HepG2 (cell line): ENCODE results near the gene PSMA7. TPM values are rescaled to one million over a fixed set of nuclear protein-coding genes. Genes with fewer than 3 reads are reported as not detected.
A peak's percentile ranks its signal among the peaks of the same experiment; 100 is the strongest.

ENCODE experiments used
- ADNP ChIP-seq: sonication (generic); formaldehyde crosslinking; IDR thresholded peaks from 2 replicates; pipeline ENCODE4 v1.4.0; 2020; ENCODE audit warnings: missing genetic modification reagents
- AFF4 ChIP-seq: sonication (generic); formaldehyde crosslinking; IDR thresholded peaks from 2 replicates; pipeline ENCODE4 v1.4.0; 2020; ENCODE audit warnings: missing genetic modification reagents
- AHR ChIP-seq: IDR thresholded peaks from 2 replicates; pipeline ENCODE4 v1.6.1; 2018; ENCODE audit warnings: missing genetic modification reagents, missing compliant biosample characterization
- FOXA1 ChIP-seq, 2 experiments: fragments of 450-650 bp in 1 of 2; sonication (generic) in 1 of 2; formaldehyde crosslinking in 1 of 2; IDR thresholded peaks; 2 replicates each; pipeline versions ENCODE4 v1.4.0 to v1.6.1; 2016 to 2020; ENCODE audit warnings: missing genetic modification reagents in 1 of 2
- GABPB1 ChIP-seq: IDR thresholded peaks from 2 replicates; pipeline ENCODE4 v1.6.1; 2016; ENCODE audit warnings: mild to moderate bottlenecking, missing genetic modification reagents, moderate library complexity, missing compliant biosample characterization
- GLI4 ChIP-seq: sonication (generic); formaldehyde crosslinking; IDR thresholded peaks from 2 replicates; pipeline ENCODE4 v1.5.1; 2020; ENCODE audit warnings: missing genetic modification reagents, mild to moderate bottlenecking, moderate library complexity, borderline replicate concordance
- MEIS1 ChIP-seq: sonication (generic); formaldehyde crosslinking; IDR thresholded peaks from 2 replicates; pipeline ENCODE4 v1.9.0; 2021; ENCODE audit warnings: mild to moderate bottlenecking, missing genetic modification reagents, moderate library complexity, borderline replicate concordance
- MIER3 ChIP-seq: IDR thresholded peaks from 2 replicates; pipeline ENCODE4 v1.6.1; 2016; ENCODE audit warnings: missing compliant biosample characterization, borderline replicate concordance
- MYNN ChIP-seq: sonication (generic); formaldehyde crosslinking; IDR thresholded peaks from 2 replicates; pipeline ENCODE4 v1.4.0; 2020; ENCODE audit warnings: mild to moderate bottlenecking, low read depth, missing genetic modification reagents
- NONO ChIP-seq, 2 experiments: fragments of 450-650 bp in 1 of 2; sonication (generic) in 1 of 2; formaldehyde crosslinking in 1 of 2; IDR thresholded peaks in 1 of 2; conservative IDR thresholded peaks in 1 of 2; 2 replicates each; pipeline versions ENCODE4 v1.6.1 to v1.8.0; 2017 to 2022; ENCODE audit warnings: mild to moderate bottlenecking in 1 of 2, missing genetic modification reagents in 1 of 2, moderate library complexity in 1 of 2
- SP1 ChIP-seq, 2 experiments: fragments of 450-650 bp in 1 of 2; sonication (generic) in 1 of 2; formaldehyde crosslinking in 1 of 2; IDR thresholded peaks; 2 replicates each; pipeline versions ENCODE4 v1.4.0 to v1.6.1; 2016 to 2020; ENCODE audit warnings: missing genetic modification reagents in 1 of 2
- ZBTB38 ChIP-seq: sonication (generic); formaldehyde crosslinking; IDR thresholded peaks from 2 replicates; pipeline ENCODE4 v1.5.1; 2020; ENCODE audit warnings: mild to moderate bottlenecking, missing genetic modification reagents
- ZFP90 ChIP-seq: sonication (generic); formaldehyde crosslinking; IDR thresholded peaks from 2 replicates; pipeline ENCODE4 v1.8.0; 2022; ENCODE audit warnings: missing genetic modification reagents, mild to moderate bottlenecking, inconsistent platforms, borderline replicate concordance
- ZMAT3 ChIP-seq: sonication (generic); formaldehyde crosslinking; conservative IDR thresholded peaks from 2 replicates; pipeline ENCODE4 v1.7.0; 2021; ENCODE audit warnings: missing genetic modification reagents
- ZNF276 ChIP-seq: sonication (generic); formaldehyde crosslinking; IDR thresholded peaks from 2 replicates; pipeline ENCODE4 v1.4.0; 2020; ENCODE audit warnings: mild to moderate bottlenecking, low read depth, missing genetic modification reagents
- ZNF296 ChIP-seq: sonication (generic); formaldehyde crosslinking; conservative IDR thresholded peaks from 2 replicates; pipeline ENCODE4 v1.5.0; 2020; ENCODE audit warnings: mild to moderate bottlenecking, missing genetic modification reagents
- ZNF326 ChIP-seq: sonication (generic); formaldehyde crosslinking; IDR thresholded peaks from 2 replicates; pipeline ENCODE4 v1.4.0; 2020; ENCODE audit warnings: missing genetic modification reagents, borderline replicate concordance
- ZNF33A ChIP-seq: sonication (generic); formaldehyde crosslinking; IDR thresholded peaks from 2 replicates; pipeline ENCODE4 v1.5.1; 2020; ENCODE audit warnings: missing genetic modification reagents, mild to moderate bottlenecking, moderate library complexity, borderline replicate concordance
- ZNF414 ChIP-seq: sonication (generic); formaldehyde crosslinking; IDR thresholded peaks from 2 replicates; pipeline ENCODE4 v1.5.0; 2020; ENCODE audit warnings: missing genetic modification reagents
- ZNF639 ChIP-seq: conservative IDR thresholded peaks from 2 replicates; pipeline ENCODE4 v1.6.1; 2018; ENCODE audit warnings: missing genetic modification reagents
- polyA plus RNA-seq, 8 experiments: library from polyadenylated mRNA; depleted of rRNA in 3 of 8; stranded (reverse) in 7 of 8; unstranded in 1 of 8; fragments of >200 nt; fragmentation: Illumina TruSeq in 4 of 8; extraction: Trizol in 4 of 8; gene quantifications; 2 replicates each; pipeline versions ENCODE4 v1.2.1 to v1.2.3, GENCODE V29; 2011 to 2016; ENCODE audit warnings: low read depth in 4 of 8, missing spikeins in 1 of 8, mixed read lengths in 1 of 8; ENCODE audit not compliant: insufficient read depth in 1 of 8
- total RNA-seq, 5 experiments: library from RNA; depleted of rRNA; stranded (reverse); fragments of >200 nt; fragmentation: Illumina TruSeq; extraction: Trizol; gene quantifications; 2 replicates each; pipeline ENCODE4 v1.2.3, GENCODE V29; 2016; ENCODE audit warnings: low read depth in 1 of 5

PSMA7 gene
- total and polyA plus RNA-seq, 2 of the 13 experiments (the other 11 are each of a cell fraction or from before 2014, with no cell fraction given) = 531 to 631 TPM

GRCh38 chr20:62142252-62143080 is 728 bp downstream of the PSMA7 start (continued):
- TF ChIP-seq ZNF33A (no peak), ADNP (no peak), GLI4 (CRISPR knock-in tag) (peak; percentile 5; the same call in 1 of the 2 replicates), ZNF414 (CRISPR knock-in tag) (peak; percentile 89), MYNN (CRISPR knock-in tag) (0 out of 2 replicates have a peak, but pooled peaks have one; percentile 17), MIER3 (CRISPR knock-in tag) (no peak), NONO (IDR thresholded peaks at IDR 0.05) (no peak), NONO (CRISPR knock-in tag; conservative IDR thresholded peaks at IDR 0.05) (no peak), AHR (CRISPR knock-in tag) (no peak), ZNF639 (CRISPR knock-in tag) (no peak), ZNF326 (CRISPR knock-in tag) (no peak), SP1 (IDR thresholded peaks at IDR 0.05) (no peak), SP1 (CRISPR knock-in tag; IDR thresholded peaks at IDR 0.05) (no peak), MEIS1 (no peak; the same call in 1 of the 2 replicates), ZNF276 (CRISPR knock-in tag) (no peak), ZNF296 (CRISPR knock-in tag) (no peak), GABPB1 (CRISPR knock-in tag) (no peak), ZFP90 (CRISPR knock-in tag) (no peak), ZBTB38 (no peak), FOXA1 (IDR thresholded peaks at IDR 0.05) (no peak), FOXA1 (CRISPR knock-in tag; IDR thresholded peaks at IDR 0.05) (no peak), ZMAT3 (CRISPR knock-in tag) (peak; percentile 52; the same call in 1 of the 2 replicates), AFF4 (no peak)
